HG03469 (cell line): Measurements from ENCODE around the gene IARS1.

Experiments
- ATAC-seq: cut with Tn5 transposase; IDR thresholded peaks from one replicate; pipeline ENCODE4 v1.9.1; 2021; ENCODE audit warnings: mild to moderate bottlenecking, moderate library complexity, moderate number of reproducible peaks; ENCODE audit not compliant: unreplicated experiment

The IARS1 gene

GRCh38 chr9:92247296-92247695 lies 46.2 kb downstream of the IARS1 start:
- no peak for ATAC-seq

- ATAC-seq = no peak
Measured at GRCh38 chr9:92245005-92245797, 48.3 kb downstream of the IARS1 start.
